Keratinocyte (primary cell): ENCODE measurements around the gene RNF157. TPM values are rescaled to one million over a fixed set of nuclear protein-coding genes. Genes with fewer than 3 reads are reported as not detected.

Experiments
- DNase-seq: peaks from one replicate; pipeline ENCODE4 v3.0.0-alpha.2; 2011; ENCODE audit warnings: low read depth, missing footprints, low spot score
- FAIRE-seq: peaks from 2 replicates; lab custom pipeline; 2011; peaks lifted over from hg19 to GRCh38; lab: Jason Lieb, UNC
- H2AFZ ChIP-seq: 2 replicates; pipeline ENCODE4 v1.6.0; 2012; ENCODE audit warnings: low read length, control low read depth, inconsistent platforms; ENCODE audit not compliant: control insufficient read depth
- H3K27ac ChIP-seq: 2 replicates; pipeline ENCODE4 v1.5.1; 2011; ENCODE audit warnings: low read length; ENCODE audit not compliant: control insufficient read depth, insufficient read depth
- H3K27me3 ChIP-seq: 3 replicates; pipeline ENCODE4 v1.6.0; 2011; ENCODE audit warnings: low read length; ENCODE audit not compliant: control insufficient read depth, insufficient read depth; ENCODE audit errors: extremely low read depth
- H3K36me3 ChIP-seq, 2 experiments: 2 replicates in 1 of 2; 3 replicates in 1 of 2; pipeline ENCODE4 v1.5.1; 2011; ENCODE audit warnings: low read length in 2 of 2, mild to moderate bottlenecking in 1 of 2; ENCODE audit not compliant: control insufficient read depth in 2 of 2, insufficient read depth in 2 of 2; ENCODE audit errors: extremely low read depth in 1 of 2
- H3K4me1 ChIP-seq: 3 replicates; pipeline ENCODE4 v1.5.1; 2011; ENCODE audit warnings: low read length; ENCODE audit not compliant: control insufficient read depth, insufficient read depth; ENCODE audit errors: extremely low read depth
- H3K4me2 ChIP-seq: 3 replicates; pipeline ENCODE4 v1.6.0; 2011; ENCODE audit warnings: low read depth, low read length; ENCODE audit not compliant: control insufficient read depth, insufficient read depth; ENCODE audit errors: extremely low read depth
- H3K4me3 ChIP-seq, 3 experiments: fragments of 200-600 bp in 1 of 3; sonication (generic) in 1 of 3; 2 replicates in 2 of 3; 3 replicates in 1 of 3; pipeline ENCODE4 v1.5.1; 2011 to 2016; ENCODE audit warnings: low read length in 3 of 3, mild to moderate bottlenecking in 3 of 3, control low read depth in 2 of 3, inconsistent platforms in 1 of 3, low read depth in 1 of 3, mixed read lengths in 1 of 3, mixed run types in 1 of 3, moderate library complexity in 1 of 3; ENCODE audit not compliant: control insufficient read depth in 2 of 3, insufficient read depth in 2 of 3; ENCODE audit errors: extremely low read depth in 1 of 3
- H3K79me2 ChIP-seq: 2 replicates; pipeline ENCODE4 v1.6.0; 2012; ENCODE audit warnings: low read length; ENCODE audit not compliant: control insufficient read depth, insufficient read depth
- H3K9ac ChIP-seq: 3 replicates; pipeline ENCODE4 v1.6.0; 2011; ENCODE audit warnings: low read length; ENCODE audit not compliant: control insufficient read depth, insufficient read depth; ENCODE audit errors: extremely low read depth
- H3K9me1 ChIP-seq: 3 replicates; pipeline ENCODE4 v1.6.0; 2011; ENCODE audit warnings: low read length; ENCODE audit not compliant: control insufficient read depth, insufficient read depth; ENCODE audit errors: extremely low read depth
- H3K9me3 ChIP-seq: 2 replicates; pipeline ENCODE4 v1.5.1; 2012; ENCODE audit warnings: low read depth, low read length; ENCODE audit not compliant: control insufficient read depth
- H4K20me1 ChIP-seq: 3 replicates; pipeline ENCODE4 v1.6.0; 2011; ENCODE audit warnings: low read length; ENCODE audit not compliant: control insufficient read depth, insufficient read depth; ENCODE audit errors: extremely low read depth
- CTCF ChIP-seq, 3 experiments: IDR thresholded peaks in 1 of 3; conservative IDR thresholded peaks in 1 of 3; optimal IDR thresholded peaks in 1 of 3; 2 replicates in 2 of 3; 3 replicates in 1 of 3; pipeline versions ENCODE3 to v1.5.1; 2011; ENCODE audit warnings: low read length in 3 of 3, mild to moderate bottlenecking in 3 of 3, moderate library complexity in 2 of 3, control low read depth in 1 of 3, inconsistent platforms in 1 of 3; ENCODE audit not compliant: insufficient read depth in 2 of 3; ENCODE audit errors: extremely low read depth in 1 of 3
- EZH2 ChIP-seq: IDR thresholded peaks from one replicate; pipeline ENCODE4 v1.6.1; 2012; ENCODE audit warnings: inconsistent platforms, mild to moderate bottlenecking, low read length, moderate library complexity
- dilution Hi-C: fragments of 300-500 bp; cut with MboI; formaldehyde crosslinking; loops from one replicate; pipeline ENCODE4 v1.7.0; 2020; ENCODE audit warnings: low sequenced_read_pairs; ENCODE audit not compliant: extremely low pct_ligation_motif_present
- polyA plus RNA-seq, 5 experiments: library from polyadenylated mRNA; depleted of rRNA in 3 of 5; stranded (reverse) in 3 of 5; stranded (forward) in 1 of 5; unstranded in 1 of 5; fragments of >200 nt; gene quantifications; 1 replicate in 1 of 5; 2 replicates in 3 of 5; 3 replicates in 1 of 5; pipeline versions ENCODE4 v1.2.1 to v1.2.3, GENCODE V29; 2011 to 2012; ENCODE audit warnings: missing spikeins in 2 of 5, low read depth in 1 of 5, low replicate concordance in 1 of 5

RNF157 gene
- polyA plus RNA-seq, 1 donor (not counting 4 experiments of a cell fraction or from before 2014, with no cell fraction given), result not detected

- dilution Hi-C loops, result no loop called here
- DNase-seq (no peak), FAIRE-seq (no peak)
- peak overlapping the region; percentile 71 for H3K27ac ChIP-seq
- H4K20me1 ChIP-seq, result no peaks in the 10 kb centered on the region
- H3K9me1 ChIP-seq, result no peaks in the 10 kb centered on the region
- peak overlapping the region; percentile 81 to 98 (median 94) for H3K4me3 ChIP-seq
- H3K9ac ChIP-seq, result peak overlapping the region; percentile 83
- H3K79me2 ChIP-seq, result peaks cover 16% of the 10 kb centered on the region
- H3K4me2 ChIP-seq, result peak overlapping the region; percentile 100
- no peaks in the 10 kb centered on the region for H3K9me3 ChIP-seq
- no peaks in the 10 kb centered on the region for H3K27me3 ChIP-seq
- peaks cover 6% of the 10 kb centered on the region for H3K4me1 ChIP-seq
- H2AFZ ChIP-seq, result peak overlapping the region; percentile 99
- H3K36me3 ChIP-seq, result peaks cover 7 to 10% of the 10 kb centered on the region in 2 experiments
- TF ChIP-seq CTCF (optimal IDR thresholded peaks at IDR 0.05 in 1 of 3, IDR thresholded peaks at IDR 0.05 in 1 of 3, conservative IDR thresholded peaks at IDR 0.05 in 1 of 3; ENCODE audit: extremely low read depth in 1 of 3, insufficient read depth in 2 of 3, low read length in 3 of 3), result no peak
- no peak for TF ChIP-seq EZH2
Observed at GRCh38 chr17:76102944-76103273, 137.4 kb downstream of the RNF157 start.

GRCh38 chr17:76097716-76098295 lies 142.5 kb downstream of the RNF157 start:
- dilution Hi-C loops, result no loop called here
- H2AFZ ChIP-seq, result no peak overlapping the region
- no peak overlapping the region for H3K9ac ChIP-seq
- H3K27me3 ChIP-seq, result no peaks in the 10 kb centered on the region
- H4K20me1 ChIP-seq, result no peaks in the 10 kb centered on the region
- H3K79me2 ChIP-seq, result peaks cover 11% of the 10 kb centered on the region
- no peak overlapping the region for H3K27ac ChIP-seq
- FAIRE-seq (no peak), DNase-seq (no peak)
- peaks cover 3% of the 10 kb centered on the region for H3K4me1 ChIP-seq
- no peak overlapping the region for H3K4me3 ChIP-seq
- H3K36me3 ChIP-seq, result peaks cover 19 to 24% of the 10 kb centered on the region in 2 experiments
- TF ChIP-seq CTCF (optimal IDR thresholded peaks at IDR 0.05 in 1 of 3, IDR thresholded peaks at IDR 0.05 in 1 of 3, conservative IDR thresholded peaks at IDR 0.05 in 1 of 3; ENCODE audit: extremely low read depth in 1 of 3, insufficient read depth in 2 of 3, low read length in 3 of 3), result no peak
- no peak for TF ChIP-seq EZH2
- peaks cover 2% of the 10 kb centered on the region for H3K9me1 ChIP-seq
- H3K9me3 ChIP-seq, result no peaks in the 10 kb centered on the region
- H3K4me2 ChIP-seq, result no peak overlapping the region
